ENCODE data around the gene SPPL2A.

DNA sequence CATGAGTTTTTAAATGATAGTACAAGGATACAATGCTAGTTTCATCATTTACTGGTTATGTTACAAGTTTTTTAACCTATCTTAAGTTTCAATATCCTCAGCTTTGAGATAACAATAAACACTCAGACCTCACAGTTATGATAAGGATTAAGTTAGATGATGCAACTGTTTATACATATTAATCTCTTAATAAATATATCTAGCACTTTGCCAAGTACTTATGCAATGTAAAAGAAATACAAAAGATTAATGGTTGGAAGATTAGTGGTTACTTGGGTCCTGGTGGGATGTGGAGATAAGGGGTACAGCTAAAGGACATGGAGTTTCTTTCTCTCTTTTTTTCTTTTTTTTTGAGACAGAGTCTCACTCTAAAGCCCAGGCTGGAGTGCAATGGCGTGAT, 12.0 kb downstream of the SPPL2A start:
- TF ChIP-seq, protein P1, sequence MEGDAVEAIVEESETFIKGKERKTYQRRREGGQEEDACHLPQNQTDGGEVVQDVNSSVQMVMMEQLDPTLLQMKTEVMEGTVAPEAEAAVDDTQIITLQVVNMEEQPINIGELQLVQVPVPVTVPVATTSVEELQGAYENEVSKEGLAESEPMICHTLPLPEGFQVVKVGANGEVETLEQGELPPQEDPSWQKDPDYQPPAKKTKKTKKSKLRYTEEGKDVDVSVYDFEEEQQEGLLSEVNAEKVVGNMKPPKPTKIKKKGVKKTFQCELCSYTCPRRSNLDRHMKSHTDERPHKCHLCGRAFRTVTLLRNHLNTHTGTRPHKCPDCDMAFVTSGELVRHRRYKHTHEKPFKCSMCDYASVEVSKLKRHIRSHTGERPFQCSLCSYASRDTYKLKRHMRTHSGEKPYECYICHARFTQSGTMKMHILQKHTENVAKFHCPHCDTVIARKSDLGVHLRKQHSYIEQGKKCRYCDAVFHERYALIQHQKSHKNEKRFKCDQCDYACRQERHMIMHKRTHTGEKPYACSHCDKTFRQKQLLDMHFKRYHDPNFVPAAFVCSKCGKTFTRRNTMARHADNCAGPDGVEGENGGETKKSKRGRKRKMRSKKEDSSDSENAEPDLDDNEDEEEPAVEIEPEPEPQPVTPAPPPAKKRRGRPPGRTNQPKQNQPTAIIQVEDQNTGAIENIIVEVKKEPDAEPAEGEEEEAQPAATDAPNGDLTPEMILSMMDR (IDR thresholded peaks at IDR 0.05; ENCODE audit: borderline replicate concordance, extremely low read depth, low read length, poor library complexity, severe bottlenecking) = no peak
- TF ChIP-seq EZH2 (IDR thresholded peaks at IDR 0.05; ENCODE audit: borderline replicate concordance, low read depth, low read length, severe bottlenecking) = no peak

Measured in DND-41 (cell line).